HG02678 (cell line): ENCODE results near the gene LRMDA.

Experiments used
- ATAC-seq: cut with Tn5 transposase; IDR thresholded peaks from one replicate; pipeline ENCODE4 v1.9.1; 2021; ENCODE audit warnings: mild to moderate bottlenecking, moderate library complexity; ENCODE audit not compliant: unreplicated experiment

LRMDA gene

DNA sequence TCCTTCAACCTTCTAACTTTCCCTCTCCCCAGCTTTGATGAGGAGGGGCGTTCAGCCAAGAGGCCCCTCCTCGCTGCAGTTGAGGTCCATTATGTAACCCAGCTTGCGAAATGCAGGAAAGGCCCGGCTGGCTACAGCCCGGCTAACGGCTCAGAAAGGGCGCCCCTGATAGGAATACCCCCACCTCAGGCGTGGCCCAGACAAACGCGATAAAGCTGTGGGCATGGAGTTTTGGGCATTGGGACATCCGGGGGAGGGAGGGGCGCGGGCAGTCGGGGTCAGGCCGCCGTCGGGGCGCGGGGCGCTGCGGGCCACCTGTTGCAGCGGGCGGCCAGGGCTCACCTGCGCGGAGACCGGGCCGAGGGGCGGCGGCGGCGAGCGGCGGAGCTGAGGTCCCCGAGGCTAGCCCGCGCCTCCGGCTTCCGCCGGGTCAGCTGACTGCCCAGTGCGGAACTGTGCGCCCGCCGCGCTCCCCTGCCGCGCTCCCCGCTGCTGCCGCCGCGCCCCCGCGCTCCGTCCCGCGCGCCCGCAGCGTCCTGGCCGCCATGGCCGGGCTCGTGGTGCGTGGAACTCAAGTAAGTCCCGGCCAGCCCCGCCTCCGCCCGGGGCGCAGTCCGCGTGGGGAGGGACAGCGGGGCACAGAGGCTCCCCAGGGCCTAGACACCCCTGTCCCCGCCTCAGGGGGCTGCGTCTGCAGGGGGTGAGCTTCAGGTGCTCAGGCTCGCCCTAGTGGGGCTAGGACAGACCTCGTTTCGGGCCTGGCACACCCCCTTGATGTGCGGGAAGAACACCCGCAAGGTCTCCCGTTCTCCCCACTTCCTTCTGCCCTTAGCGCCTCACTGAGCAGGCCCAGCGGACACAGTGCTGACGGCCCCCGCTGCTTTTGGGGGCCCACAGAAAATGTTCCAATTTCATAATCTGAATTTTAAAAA lies at the start of gene LRMDA:
Gene LRMDA, plus strand, starts transcription at position 445 of the 932 bp plus-strand sequence.
- ATAC-seq, result peak; percentile 71

DNA sequence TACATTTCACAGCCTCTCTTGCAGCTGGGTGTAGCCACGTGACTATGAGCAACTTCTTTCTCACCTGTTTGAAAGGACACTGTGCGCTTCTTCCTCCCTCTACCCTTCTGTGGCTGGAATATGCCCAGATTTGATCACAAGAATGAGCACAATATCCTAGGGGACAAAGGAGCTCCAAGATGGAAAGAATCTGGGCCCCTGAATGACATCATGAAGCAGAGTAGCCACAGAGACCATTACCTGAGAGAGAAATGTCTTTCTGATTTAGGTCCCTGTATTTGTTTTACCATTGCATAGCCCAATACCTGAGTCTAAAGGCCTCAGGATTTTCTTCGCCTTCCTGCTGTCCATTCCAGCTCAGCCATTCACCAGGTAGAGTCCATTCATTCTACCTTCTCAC lies 45.3 kb upstream of the LRMDA start:
- ATAC-seq, result no peak

DNA sequence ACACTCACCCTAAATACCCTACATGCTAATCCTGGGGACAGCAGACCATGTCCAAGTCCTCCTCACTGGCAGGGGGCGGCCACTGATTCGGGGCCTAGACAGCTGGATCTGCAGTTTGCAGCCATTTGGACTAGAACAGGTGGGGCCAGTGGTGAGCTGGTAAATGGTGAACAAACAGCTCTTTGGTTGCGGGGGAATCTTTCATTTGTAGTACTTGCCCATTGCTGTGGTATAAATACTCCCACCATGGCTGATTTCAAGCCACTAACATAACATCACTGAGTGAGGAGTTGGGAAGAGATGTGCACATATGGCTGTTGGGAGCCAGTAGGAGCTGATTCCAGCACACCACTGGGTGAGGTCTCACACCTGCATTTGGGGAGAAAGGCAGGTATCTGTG lies 43.3 kb upstream of the LRMDA start:
- no peak for ATAC-seq

DNA sequence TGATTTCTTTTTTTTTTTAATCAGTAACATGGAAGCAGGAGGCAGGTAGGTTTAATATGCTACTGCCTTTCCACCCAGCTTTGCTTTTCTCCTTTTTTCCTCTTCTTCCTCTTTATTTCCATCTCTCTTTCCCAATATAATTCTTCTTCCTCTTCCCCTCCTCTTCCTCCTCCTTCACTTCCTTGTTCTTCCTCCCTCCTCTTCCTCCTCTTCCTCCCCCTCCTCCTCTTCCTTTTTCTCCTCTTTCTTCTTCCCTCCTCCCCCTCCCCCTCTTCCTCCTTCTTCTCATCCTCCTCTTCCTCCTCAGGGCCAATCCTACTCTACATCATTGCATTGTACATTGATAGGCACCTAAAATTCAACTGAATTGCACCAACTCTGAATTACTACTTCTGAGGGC lies 41.2 kb upstream of the LRMDA start:
- no peak for ATAC-seq

DNA sequence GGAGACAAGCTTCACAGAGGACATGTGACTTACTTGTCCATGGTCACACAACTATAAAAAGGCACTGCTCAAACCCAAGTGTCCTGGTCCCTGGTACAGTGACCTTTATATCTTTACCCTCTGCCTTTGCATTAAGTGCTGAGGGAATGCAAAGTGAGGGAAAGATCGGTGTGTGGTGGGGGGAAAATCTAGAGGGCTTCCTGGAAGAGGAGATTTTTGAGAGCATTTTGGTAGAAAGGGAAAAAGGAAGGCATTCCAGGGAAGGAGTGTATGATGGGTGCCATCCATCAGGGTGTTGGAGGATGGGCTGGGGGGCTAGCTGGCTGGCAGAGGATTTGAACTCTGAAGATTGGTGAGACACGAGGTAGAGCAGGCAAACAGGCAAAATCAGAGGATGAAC lies 39.2 kb upstream of the LRMDA start:
- no peak for ATAC-seq

DNA sequence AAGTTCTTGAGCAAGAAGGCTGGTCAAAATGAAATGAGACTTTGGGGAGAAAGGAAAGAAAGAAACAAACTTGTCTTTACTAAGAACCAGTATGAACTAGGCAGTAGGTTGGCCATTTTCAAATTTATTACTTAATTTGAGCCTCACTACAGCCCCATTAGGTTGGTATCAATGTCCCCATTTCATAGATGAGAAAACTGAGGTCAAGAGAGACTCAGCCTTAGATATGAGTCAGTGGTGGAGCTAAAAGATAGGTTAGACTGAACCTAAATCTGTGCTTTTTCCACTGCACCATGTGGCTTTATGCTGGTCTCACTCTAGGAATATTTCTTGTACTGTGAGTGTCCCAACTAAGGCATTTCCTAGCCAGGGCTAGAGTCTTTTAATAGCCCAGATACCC lies 38.7 kb upstream of the LRMDA start:
- no peak for ATAC-seq

DNA sequence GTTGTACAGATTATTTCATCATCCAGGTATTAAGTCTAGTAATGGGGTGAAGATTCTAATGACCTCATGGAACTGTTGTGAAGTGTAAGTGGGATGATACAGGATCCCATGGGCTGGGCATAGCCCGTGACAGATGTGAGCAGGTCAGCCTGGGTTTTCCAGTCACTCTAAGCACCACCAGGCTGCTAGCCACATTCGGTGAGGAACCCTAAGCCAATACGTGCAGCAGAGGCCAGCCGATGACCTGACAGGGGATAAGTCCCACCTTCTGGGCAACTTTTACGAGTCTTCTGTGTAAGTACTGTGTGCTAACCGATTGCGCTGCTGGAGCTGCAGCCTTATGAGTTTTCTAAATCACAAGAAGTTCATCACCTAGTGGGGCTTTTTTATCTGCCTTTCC lies 37.2 kb upstream of the LRMDA start:
- no peak for ATAC-seq

DNA sequence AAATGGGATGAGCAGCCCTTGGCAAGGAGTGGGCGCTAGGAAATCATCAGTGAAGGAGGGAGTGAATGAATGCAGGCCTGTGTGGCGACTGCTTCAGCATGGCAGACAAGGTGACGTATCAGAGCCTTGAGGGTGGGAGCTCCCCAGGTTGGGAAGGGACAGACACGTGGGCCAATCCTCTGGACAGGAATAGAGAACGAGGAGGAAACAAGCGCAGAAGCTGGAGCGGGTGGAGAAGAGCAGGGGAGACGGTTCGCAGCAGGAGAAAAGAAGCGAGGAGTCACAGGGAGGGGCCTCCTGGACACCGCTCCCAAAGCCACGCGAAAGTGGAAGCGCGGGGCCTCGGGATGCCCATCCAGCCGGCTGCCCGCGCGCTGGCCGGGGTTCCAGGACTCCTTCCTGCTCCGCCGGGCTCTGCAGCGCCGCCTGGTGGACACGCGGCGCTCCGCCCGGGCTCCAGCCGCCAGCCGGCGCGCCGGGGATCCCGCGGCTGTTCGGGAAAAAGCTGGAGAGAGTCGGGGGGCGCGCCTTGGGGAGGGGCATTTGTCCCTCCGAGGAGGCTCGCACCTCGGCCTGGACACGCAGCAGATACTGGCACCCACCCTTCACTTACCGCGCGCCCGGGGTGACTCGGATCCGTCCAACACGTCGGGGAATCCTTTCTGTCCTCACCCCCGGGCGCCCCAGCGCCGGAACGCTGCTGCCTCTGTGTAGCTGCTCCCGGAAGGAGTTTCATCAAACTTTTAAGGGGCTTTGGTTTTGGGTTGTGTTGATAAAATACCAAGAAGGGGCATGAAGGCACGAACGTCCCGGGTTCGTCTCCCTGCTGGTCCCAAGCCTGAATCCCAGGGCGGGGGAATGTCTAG lies 36.1 kb upstream of the LRMDA start:
- ATAC-seq, result no peak

DNA sequence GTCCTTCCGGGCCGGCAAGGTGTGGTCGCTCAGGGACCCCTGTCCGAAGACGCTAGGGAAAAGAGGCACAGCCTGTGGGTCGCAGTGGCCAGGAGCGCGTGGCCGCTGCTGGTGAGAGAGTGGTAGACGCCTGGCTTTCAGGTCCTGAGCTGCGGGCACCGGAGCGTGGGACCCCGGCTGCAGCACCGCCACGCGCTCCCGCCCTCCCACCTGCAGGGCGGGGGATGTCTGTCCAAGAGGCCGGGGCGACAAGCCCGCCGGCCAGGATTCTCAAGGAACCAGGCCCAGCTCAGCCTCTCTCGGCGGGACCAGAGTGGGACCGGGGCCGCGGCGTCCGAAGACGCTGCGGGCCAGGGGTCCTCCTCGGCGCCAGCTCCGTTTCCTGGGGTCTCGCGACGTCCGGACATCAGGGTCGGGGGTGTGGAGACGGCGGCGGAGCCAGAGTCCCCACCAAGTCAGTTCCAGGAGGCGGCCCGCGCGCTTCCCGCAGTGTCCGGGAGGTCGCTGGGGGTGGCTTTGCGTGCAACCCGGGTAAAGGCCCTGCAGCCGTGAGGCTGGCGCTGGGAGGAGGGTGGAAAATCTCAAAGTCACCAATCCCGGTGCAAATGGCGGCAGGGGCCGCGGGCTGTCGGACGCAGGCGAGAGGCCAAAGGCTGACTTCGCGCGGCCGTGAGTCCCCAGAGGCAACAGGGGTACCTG lies 35.3 kb upstream of the LRMDA start:
- ATAC-seq, result no peak

DNA sequence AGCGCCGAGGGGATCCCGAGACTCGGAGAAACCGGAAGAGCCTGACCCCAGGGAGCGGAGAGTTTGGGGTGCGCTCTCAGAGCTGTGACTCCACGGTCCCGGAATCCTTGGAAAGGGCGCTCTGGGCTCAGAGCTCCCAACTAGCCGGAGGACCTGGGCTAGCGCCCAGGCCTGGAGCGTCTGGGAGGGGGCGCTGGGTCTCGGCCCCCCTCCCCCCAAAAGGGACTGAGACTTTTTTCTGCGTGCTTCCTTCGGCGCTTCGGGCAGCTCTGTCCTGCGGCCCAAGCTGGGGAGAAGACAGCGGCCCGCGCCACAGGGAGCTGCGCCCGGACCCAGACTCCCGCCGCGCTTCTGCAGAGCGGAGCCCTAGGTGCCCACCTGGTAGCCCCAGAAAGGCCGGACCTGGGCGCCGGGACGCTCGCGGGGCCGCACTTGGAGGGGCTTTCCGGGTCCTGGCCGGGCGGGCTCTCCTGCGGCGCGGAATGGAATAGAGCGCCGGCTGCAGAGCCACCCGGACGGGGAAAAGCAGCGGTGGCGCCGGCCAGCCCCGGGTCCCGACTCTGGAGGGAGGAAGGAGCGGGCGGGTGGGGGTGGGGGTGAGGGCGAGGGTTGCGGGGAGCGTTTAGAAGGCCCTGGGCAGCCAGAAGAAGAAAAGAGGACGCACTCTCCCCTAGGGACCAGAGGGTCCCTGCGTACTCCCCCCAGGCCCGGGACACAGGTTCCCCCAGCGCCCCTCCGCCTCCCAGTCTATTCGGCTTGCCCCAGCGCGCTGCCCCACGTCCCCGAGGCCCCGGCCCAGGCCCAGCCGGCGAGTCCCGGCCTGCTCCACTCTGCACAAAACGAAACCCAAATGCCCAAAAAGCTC lies 34.6 kb upstream of the LRMDA start:
- no peak for ATAC-seq

DNA sequence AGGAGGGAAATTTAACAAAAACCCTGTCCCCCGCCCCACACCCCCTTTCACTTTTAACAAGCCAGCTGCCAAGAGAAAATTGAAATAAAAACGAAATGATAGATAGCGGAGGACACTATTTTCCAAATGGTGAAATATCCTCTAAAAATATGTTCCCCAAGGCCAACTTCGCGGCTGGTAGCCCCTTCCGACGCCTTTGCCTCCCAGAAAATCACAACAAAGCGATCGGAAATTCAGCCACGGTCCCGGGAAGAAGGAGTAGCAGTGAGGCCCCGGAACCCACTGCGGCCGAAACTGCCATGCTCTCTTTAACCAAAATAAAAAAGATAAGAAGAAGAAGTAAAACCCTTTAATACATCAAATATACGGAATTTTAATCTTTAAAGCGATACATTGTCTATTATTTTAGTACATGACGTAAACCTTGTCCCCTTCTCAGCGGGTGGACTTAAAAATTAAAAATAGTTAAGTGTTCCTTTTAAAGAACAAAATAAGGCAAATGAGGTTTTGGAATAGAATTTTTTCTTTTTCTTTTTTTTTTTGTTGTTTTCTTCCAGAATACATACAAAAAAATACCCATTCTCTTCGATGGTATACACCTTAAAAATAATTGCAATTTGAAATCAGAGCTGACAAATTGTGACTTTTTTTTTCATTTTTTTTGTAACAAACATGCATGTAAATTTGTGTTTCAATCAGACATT lies 33.8 kb upstream of the LRMDA start:
- no peak for ATAC-seq

DNA sequence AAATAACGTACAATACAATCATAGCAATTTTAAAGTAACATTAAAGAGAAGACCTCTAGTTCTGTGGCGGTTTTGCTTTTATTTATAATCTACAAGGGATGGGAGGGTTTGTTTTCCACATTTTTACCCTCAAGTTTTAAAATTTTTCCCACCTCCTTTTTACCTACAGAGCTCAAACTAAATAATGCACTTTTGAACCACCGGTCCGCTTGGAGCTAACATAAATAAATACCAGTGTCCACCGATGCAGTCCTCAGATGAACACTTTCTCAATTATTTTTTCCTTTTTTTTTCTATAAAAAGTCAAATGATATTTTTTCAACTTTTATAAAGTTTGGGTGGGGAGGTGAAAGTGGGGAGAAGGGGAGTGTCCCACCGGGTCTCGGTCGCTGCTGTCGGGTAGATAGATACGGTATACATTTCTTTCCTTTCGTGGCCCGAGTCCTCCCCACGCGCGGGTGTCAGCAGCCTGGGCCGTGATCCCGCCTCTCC lies 33.2 kb upstream of the LRMDA start:
- no peak for ATAC-seq

DNA sequence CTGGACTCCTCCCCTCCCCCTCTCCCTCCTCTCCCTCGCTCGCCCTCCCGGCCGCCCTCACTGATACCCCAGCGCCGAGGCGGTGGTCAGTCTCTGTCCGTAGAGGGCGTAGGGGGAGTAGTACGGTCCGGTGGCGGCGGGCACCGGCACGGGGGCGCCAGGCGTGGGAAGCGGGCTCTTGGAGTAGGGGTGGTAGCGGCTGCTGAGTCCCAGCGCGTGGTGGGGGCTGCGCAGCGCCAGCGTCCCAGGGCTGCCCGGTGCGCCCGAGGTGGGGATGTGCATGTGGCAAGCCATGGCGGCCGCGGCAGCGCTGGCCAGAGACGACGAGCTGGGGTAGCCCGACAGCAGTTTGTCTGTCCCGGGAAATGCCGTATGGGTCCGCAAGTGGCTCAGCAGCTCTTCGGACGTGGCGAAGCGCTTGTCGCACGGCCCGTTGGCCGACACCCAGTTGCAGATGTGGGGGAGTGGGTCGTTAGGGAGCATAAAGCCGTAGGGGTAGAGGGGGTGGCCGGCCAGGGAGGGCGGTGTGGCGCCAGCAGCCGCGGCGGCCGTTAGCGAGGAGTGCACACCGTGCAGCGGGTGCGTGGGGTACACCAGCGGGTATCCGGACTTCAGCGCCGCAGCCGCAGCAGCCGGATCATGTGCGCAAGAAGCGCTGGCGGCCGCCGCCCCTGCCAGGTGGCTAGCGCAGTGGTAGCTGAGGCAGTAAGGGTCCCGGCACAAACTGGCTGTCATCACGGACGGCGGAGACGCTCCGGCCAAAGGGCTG lies 32.5 kb upstream of the LRMDA start:
- ATAC-seq, result no peak

DNA sequence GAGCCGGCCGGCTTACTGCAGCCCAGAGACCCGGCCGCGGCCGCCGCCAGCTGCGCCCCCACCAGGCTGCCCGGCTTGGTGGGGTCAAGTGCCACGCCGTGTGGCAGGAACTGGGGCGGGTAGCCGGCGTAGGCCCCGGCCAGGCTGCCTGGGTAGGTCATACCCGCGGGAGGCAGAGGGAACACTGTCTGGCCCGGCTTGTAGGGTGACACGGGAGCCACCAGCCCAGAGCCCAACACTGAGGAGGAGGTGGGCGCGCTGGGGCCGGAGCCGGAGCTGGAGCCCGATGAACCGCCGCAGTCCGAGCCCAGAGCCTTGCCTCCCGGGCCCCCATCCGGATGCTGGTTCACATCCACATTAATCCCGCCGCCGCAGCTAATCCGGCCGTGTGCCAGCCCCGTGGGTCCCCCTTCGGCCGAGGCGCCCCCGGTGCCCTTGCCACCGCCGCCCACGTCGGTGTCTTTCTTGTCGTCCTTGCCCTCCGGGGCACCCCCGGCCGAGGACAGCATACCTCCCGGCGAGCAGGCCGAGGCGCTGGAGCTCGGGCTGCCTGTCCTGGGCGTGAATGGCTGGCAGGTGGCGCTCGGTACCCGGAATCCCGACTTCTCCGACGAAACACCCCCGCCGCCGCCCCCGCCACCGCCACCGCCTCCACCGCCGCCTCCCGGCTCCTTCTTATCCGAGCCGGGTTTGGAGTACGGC lies 31.8 kb upstream of the LRMDA start:
- peak; percentile 24 for ATAC-seq

DNA sequence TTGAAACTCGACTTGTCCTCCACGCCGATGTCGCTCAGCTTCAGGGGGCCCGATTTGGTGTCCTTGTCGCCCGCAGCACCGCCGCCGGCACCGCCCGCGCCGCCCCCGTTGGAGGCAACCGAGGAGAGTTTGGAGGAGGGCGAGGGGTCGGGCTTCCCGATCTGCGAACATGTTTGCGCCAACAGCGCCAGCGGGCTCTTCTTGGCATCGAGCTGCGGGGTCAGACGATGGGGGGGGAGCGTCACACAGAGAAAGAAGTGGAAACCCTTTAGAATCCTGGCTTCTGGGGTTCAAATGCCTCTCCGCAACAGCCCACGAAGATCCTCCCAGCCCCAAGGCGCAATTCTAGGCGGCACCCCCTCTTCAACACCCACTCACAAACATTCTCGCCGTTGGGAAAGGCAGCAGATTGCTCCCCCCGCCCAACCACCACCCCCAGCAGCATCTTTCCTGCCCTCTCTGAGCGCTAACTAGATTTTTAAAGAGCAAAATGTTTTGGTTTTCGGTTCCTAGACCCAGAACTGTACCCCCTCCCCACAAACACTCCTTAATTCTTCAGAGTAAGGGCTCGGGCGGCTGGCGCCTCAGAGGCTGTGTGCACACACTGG lies 31.2 kb upstream of the LRMDA start:
- no peak for ATAC-seq

DNA sequence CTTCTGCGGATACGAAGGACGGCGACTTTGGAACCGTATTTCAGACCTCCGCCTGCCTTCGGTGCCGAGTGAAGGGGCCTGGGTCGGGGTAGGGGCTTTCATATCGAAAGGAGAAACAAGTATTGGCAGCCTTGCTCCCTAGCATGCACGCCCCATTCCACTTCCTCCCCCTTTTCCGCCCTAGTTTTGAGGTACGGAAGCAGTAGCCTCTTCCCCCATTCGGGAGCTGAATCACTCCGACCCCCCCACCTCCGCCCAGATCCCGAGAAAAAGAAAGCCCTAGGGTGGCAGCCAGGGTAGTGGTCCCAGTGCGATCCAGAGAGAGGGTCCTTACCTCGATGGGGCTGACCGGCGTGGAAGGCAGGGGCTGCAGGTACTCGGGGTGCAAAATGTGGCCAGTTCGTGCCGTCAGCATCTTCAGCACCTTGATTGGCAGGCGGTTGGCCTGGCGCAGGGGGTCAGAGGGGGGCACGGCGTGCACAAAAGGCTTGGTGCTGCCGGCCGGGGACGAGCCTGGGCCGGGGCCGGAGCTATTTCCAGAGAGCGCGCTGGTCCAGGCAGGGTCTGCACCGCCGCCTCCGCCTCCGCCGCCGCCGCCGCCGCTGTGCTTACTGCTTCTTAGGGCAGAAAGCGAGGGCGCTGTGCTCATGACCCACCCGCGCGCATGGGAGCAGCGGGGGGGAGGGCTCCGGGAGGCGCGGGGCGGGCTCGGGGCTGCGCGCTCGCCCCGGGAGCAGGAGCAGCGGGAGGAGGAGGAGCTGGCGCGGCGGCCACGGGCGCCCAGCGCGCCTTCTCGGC lies 30.5 kb upstream of the LRMDA start:
- ATAC-seq, result peak; percentile 16
